Aortic smooth muscle cell (primary cell): ENCODE data around the gene TTR. TPM values are rescaled to one million over a fixed set of nuclear protein-coding genes. Genes with fewer than 3 reads are reported as not detected.

ENCODE experiments used
- total RNA-seq: library from RNA; depleted of rRNA; stranded (reverse); fragments of >200 nt; gene quantifications from 2 replicates; pipeline ENCODE4 v1.2.3, GENCODE V29; 2014

Gene TTR
- total RNA-seq = not detected in 2 replicates

GRCh38 chr18:31591628-31592027, at the start of gene TTR:
Gene TTR (plus strand): TSS chr18:31591877. CDS start chr18:31591903, 26 bp downstream.

Other genes with a start within 250 kb of the TTR start
- not detected in 2 replicates for gene DSG4, start 215.1 kb upstream of the TTR start, total RNA-seq
- gene DSG3, start 144.1 kb upstream of the TTR start, total RNA-seq = under 0.01 TPM in 1 of 2 replicates, not detected in the other
- under 0.01 and 0.31 TPM in 2 replicates for gene DSG2, start 93.7 kb upstream of the TTR start, total RNA-seq
- gene B4GALT6, start 92.7 kb downstream of the TTR start, total RNA-seq = 0.92 and 2.0 TPM in 2 replicates
- 0.06 and 0.13 TPM in 2 replicates for gene SLC25A52, start 169.0 kb downstream of the TTR start, total RNA-seq